NCI-H1417 treated with DMSO at 0.1 percent for 48 hours (cell line): ENCODE results near the gene AIFM3.

Experiments
- DNase-seq: peaks from one replicate; lab custom pipeline; 2025; lab: John Stamatoyannopoulos, UW

Gene AIFM3

GRCh38 chr22:20975541-20976290, 8.7 kb downstream of the AIFM3 start:
- no peak for DNase-seq

DNA sequence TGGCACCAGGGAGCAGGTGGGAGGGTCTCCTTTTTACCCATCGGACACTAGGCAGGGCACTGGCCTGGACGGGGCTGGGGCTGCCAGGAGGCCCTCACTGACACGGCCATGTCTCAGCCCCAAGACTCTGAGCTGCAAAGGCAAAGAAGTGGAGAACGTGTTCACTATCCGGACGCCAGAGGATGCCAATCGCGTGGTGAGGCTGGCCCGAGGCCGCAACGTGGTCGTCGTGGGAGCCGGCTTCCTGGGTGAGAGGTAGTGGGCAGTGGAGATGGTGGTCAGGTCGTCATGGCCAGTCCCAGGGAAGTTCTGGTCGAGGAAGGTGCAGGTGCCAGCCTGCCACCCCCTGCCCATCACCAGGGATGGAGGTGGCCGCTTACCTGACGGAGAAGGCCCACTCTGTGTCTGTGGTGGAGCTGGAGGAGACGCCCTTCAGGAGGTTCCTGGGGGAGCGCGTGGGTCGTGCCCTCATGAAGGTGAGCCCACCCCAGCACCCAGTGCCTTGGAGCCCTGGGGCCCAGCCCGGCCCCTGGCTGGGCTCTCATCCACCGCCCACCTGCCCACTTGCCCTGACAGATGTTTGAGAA, 9.3 kb downstream of the AIFM3 start:
- no peak for DNase-seq

GRCh38 chr22:20977019-20977418, 10.0 kb downstream of the AIFM3 start:
- DNase-seq = no peak

GRCh38 chr22:20977516-20978170, 10.6 kb downstream of the AIFM3 start:
- no peak for DNase-seq

DNA sequence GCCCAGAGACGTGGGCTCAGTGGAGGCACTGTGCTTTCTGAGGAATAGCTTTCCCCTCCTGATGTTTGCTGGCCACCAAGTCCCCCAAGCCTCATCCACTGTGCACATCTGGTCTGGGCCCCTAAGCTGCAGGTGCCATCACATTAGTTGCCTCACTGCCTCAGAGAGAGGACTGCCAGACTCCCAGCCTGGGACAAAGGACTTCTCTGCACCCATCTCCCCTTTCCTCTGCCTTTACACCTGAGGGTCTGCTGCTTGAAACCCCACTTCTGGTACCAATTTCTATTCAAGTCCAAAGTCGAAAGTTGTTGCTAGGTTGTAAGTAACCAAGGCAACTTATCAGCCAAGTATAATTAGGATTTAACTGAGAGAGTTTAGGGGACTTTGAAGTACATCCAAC, 11.4 kb downstream of the AIFM3 start:
- DNase-seq = no peak

DNA sequence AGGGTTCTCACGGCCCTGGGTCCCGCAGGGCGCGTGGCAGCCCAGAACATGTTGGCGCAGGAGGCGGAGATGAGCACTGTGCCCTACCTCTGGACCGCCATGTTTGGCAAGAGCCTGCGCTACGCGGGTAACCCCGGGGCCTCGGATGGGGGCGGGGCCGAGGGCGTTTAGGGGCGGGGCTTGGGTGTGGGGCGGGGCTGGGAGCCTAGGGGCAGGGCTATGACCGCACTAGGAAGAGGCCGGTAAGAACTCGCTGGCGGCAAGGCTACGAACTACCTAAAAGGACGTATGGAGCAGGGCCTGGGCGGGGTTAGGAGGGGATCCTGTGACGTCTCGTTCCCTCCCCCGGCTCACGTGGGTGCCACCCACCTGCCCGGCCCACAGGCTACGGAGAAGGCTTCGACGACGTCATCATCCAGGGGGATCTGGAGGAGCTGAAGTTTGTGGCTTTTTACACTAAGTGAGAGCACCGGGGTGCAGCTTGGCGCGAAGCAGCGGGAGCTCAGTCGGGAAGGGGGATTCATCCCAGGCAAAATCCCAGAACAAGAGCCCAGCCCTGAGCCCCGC, 12.3 kb downstream of the AIFM3 start:
- DNase-seq = no peak

DNA sequence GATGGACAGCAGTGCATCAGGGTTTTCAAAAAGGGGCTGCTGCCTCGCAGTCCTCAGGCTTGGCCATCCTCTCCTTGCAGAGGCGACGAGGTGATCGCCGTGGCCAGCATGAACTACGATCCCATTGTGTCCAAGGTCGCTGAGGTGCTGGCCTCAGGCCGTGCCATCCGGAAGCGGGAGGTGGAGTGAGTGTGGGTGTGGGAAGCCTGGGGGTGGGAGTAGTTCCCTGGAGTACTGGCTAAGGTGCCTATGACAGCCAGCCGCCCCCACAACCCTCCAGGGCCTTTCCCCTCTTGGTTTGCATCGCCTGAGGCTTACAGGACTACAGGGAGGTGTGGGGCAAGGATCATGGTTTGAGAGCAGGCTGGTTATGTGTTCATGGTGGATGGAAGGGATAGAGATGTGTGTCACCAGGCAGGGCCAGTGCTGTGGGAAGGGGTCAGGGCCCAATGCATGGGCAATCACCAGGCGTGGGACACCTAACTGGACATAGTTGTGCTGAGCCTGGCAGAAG, 12.9 kb downstream of the AIFM3 start:
- DNase-seq = no peak

GRCh38 chr22:20980523-20980922, 13.5 kb downstream of the AIFM3 start:
- no peak for DNase-seq

GRCh38 chr22:20980938-20981722, 14.1 kb downstream of the AIFM3 start:
- no peak for DNase-seq

DNA sequence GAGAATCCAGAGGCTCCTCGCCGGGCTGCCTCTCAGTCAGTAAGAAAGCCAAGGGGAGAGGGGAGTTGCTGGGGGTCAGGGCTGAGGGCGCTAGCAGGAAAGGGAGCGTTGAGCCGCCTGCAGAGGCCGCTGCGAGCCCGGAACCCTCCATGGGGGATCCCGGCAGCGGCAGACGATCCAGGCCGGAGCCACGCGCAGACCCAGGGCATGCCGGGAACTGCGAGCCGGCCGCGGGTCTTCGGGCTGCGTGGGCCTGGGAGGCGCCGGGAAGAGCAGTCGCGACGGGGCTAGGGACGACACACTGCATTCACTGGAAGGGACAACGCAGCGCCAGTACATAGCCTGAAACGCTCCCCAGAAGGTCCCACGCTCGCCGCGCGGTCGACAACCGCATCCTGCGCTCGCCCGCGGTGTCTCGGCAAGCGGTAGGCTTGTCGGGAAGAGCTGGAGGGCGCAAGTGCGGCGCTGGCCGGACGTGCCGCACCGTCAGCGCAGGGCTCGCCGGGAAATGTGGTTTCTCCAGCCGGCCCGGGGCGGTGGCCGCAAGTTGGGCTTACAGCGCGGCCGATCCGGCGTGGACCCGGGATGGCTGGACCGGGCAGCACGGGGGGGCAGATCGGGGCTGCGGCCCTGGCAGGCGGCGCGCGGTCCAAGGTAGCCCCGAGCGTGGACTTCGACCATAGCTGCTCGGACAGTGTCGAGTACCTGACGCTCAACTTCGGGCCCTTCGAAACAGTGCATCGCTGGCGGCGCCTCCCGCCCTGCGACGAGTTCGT, 14.9 kb downstream of the AIFM3 start, which contains the start of gene LZTR1:
Gene LZTR1 (plus strand): TSS at position 511 of the 776 bp plus-strand sequence. CDS start 75 bp downstream, at position 586.
- no peak for DNase-seq

GRCh38 chr22:20982563-20982882, 15.5 kb downstream of the AIFM3 start:
- no peak for DNase-seq

- no peak for DNase-seq
These were observed 16.2 kb downstream of the AIFM3 start for GRCh38 chr22:20983081-20983771.

DNA sequence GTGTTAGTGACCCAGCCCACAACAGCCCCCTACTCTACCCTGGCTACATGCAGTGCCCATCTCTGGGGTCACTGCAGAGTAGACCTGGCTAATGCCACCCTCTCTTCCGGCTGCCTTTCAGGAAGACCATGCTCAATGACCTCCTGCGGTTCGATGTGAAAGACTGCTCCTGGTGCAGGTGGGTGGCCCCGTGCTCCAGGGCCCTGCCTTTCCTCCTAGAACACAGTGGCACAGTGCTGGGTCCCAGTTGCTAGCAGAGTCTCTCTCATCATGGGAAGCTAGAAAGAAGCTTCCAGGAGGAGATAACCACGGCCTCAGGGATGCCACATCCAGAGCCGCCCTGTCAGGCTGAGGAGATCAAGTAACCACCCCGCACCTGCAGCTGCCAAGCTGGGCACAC, 18.7 kb downstream of the AIFM3 start:
- DNase-seq = no peak

DNA sequence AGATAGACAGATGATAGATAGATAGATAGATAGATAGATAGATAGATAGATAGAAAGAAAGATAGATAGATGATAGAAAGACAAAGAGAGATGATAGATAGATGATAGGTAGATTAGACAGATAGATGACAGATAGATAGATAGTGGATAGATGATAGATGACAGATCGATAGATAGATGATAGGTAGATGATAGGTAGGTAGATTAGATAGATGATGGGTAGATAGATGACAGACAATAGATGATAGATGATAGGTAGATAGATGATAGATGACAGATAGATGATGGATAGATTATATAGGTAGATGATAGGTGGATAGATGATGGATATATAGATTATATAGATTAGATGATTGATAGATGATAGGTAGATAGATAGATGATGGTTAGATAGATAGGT, 19.3 kb downstream of the AIFM3 start:
- no peak for DNase-seq

- DNase-seq = no peak
These were observed 20.3 kb downstream of the AIFM3 start for GRCh38 chr22:20987375-20987774.

DNA sequence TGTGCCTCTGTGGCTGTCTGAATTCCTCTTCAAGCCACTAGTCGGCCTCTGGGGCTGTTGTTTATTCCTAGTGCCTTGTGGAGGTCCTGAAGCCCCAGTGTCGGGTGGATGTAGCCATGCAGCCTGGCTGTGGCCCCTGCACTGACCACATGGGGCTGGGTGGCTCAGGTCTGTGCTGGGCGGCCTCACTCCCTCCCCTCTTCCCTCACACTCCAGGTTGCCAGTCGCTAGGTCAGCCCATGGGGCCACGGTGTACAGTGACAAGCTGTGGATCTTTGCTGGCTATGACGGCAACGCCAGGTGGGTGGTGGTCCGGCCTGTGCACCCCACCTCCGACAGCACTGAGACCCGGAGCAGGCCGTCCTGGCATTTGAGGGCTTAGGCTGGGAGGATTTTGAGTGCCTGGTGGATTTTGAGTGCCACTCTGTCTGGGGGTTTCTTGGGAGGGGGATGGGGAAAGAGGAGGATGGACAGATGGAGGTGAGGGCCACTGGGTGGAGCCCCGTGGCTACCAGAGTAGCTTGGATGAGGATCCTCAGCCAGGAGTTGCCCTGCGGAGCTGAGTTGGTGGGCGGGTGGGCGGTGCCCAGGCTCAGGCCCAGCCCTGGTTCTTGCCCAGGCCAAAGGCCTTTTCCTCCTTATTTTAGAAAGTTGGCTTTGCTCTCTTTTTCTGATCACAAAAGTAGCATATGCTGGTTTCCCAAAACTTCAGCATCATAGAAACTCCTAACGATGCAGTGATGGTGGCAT, 21.7 kb downstream of the AIFM3 start:
- DNase-seq = no peak

DNA sequence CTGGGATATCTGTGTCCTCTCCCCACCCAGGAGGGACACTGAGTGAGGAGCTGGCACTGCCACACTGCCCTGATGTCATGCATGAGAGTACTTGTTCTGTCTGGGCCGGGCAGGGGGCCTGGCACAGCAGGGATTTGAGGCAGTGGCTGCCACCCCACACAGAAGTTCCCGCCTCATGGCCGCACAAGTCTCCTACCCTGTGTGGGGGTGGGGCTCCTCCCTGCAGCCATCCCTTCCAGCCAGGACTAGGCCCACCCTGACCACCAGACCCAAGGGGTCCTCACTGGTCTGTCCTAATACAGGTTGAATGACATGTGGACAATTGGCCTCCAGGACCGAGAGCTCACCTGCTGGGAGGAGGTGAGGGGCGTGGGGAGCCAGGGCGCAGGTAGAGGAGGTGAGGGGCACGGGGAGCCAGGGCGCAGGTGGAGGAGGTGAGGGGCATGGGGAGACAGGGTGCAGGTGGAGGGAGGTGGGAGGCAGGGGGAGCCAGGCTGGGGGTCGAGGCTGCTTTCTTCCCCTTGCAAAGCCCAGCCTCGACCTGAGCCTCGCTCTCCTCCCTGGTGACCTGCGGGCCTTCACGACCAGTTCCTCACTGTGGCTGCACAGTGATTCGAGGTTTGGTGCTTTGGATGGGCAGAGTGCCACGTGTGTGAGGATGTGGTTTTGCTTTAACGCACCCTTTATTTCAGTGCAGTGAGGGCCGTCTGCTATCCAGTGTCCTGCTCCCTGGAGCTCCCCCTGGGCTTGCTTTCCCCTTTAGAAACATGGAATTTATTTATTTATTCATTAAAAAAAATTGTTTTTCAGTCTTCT, 22.5 kb downstream of the AIFM3 start:
- DNase-seq = no peak

DNA sequence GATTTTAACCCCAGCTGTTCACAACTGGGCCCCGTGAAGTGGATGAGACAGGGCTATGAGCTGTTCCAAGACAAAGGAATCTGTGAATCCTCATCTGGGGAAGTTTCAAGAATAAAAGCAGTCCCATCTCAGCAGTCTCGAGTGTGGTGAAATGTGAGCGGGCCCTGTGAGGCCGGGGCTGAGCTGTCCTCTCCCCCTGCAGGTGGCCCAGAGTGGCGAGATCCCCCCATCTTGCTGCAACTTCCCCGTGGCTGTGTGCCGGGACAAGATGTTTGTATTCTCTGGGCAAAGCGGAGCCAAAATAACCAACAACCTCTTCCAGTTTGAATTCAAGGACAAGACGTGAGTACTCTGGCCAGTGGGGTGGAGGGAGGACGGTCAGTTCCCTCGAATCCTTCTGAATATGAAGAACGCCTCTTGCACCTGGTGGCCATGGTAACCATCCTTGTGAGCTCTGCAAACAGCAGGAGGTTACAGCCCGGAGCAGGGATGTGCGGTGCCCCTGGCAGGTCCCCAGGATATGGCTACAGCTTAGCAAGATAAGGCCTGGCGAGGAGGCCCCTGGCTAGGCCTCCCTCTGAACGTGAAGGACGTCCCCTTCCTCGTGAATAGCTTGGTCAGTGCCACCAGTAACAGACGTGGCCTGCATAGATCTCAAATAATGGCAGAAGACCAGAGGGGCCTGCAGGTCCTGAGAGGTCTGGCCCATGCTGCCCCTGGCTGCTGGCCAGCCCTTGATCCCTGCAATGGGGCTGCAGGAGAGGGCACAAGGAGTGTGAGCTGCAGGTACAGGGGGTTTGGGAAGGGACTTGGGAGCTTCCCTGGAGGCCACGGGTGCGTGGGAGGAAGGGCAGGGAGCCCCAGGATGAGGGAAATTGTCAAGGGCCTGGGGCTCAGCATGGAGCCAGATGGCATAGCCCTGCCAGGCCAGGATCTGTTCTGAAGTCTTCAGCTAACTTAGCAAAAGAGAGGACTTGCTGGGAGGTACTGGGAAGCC, 23.4 kb downstream of the AIFM3 start:
- no peak for DNase-seq
